ENCODE results near the gene DNAI7.

DNAI7 gene

DNA sequence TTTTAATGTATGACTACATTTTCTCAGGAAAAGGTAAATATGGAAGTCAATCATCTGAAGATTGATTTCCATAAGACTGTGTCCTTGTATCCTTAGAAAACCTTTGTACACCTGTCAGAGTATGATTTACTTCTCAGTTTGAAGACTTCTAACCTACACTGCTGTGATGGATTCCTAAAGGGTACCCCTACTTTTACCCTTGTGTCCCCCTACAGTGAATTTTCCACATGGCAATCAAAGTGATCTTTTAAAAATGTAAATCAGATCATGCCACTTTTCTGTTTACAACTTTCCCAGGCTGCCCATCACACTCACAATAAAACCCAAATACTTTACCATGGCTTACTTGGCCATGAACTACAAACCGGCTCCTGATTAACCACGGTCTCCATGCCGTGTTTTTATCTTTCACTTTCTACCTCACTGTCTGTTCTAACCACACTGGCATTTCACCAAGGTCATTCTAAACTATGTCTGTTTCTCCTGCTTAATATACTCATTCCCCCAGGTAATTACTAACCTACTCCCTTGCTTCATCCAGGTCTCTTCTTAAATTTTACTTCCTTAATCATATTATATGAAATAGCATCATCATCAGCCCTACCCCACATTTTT, 8.1 kb downstream of the DNAI7 start:
- CTCF ChIA-PET = no interaction called here
- POLR2A ChIA-PET = no interaction called here
- no peak for DNase-seq (ENCODE audit: extremely low spot score)
- TF ChIP-seq NFRKB (IDR thresholded peaks at IDR 0.05) (no peak), FOXM1 (IDR thresholded peaks at IDR 0.05; ENCODE audit: borderline replicate concordance) (no peak), BHLHE40 (IDR thresholded peaks at IDR 0.05; ENCODE audit: borderline replicate concordance) (no peak), CTBP1 (IDR thresholded peaks at IDR 0.05; ENCODE audit: borderline replicate concordance) (no peak), FOXK2 (IDR thresholded peaks at IDR 0.05) (no peak), LEF1 (IDR thresholded peaks at IDR 0.05; ENCODE audit: borderline replicate concordance) (no peak), HDGF (IDR thresholded peaks at IDR 0.05; ENCODE audit: borderline replicate concordance) (no peak), ARNT (IDR thresholded peaks at IDR 0.05) (no peak), ELF4 (IDR thresholded peaks at IDR 0.05) (no peak), ZNF384 (IDR thresholded peaks at IDR 0.05) (no peak), TARDBP (IDR thresholded peaks at IDR 0.05) (no peak), FOXA1 (IDR thresholded peaks at IDR 0.05) (no peak), SP1 (IDR thresholded peaks at IDR 0.05) (no peak)
- TF ChIP-seq, protein P1, sequence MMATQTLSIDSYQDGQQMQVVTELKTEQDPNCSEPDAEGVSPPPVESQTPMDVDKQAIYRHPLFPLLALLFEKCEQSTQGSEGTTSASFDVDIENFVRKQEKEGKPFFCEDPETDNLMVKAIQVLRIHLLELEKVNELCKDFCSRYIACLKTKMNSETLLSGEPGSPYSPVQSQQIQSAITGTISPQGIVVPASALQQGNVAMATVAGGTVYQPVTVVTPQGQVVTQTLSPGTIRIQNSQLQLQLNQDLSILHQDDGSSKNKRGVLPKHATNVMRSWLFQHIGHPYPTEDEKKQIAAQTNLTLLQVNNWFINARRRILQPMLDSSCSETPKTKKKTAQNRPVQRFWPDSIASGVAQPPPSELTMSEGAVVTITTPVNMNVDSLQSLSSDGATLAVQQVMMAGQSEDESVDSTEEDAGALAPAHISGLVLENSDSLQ (IDR thresholded peaks at IDR 0.05) = no peak

DNA sequence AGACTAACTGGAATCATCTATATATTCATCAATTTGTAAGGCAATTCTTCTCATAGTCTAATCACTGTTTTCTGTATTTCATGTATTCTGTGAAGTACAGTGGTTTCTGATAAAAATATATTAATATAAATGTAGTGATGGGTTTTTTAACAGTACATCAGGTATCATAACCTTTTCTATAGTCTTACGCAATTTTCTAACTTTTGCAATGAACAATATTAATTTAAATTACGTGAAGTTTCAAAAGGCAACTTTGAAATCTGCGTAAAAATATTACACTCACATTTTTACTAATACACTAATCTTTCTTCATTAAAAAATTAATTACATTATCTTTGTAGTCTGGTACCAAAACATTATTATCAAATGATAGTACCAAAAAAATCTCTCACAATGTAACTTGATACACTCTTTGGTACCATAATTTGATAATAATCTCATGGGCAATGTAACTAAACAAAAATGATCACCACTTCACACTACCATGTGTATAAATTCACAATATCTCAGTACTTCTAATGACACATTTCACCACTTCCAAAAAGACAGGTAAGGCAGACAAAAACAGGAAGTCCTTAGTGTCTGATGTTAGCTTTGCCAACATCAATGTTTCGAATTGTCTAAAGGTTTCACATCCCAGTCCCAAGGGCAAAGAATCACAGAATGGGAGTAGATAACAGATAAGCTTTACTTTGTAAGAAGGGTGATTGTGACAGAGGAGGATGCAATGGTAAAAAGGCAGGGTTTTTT, 8.7 kb downstream of the DNAI7 start:
- TF ChIP-seq LEF1 (IDR thresholded peaks at IDR 0.05; ENCODE audit: borderline replicate concordance) = no peak
- no peak for TF ChIP-seq ELF4 (IDR thresholded peaks at IDR 0.05)
- TF ChIP-seq FOXK2 (IDR thresholded peaks at IDR 0.05) = no peak
- TF ChIP-seq HDGF (IDR thresholded peaks at IDR 0.05; ENCODE audit: borderline replicate concordance) = no peak
- no peak for TF ChIP-seq FOXA1 (IDR thresholded peaks at IDR 0.05)
- no peak for TF ChIP-seq CTBP1 (IDR thresholded peaks at IDR 0.05; ENCODE audit: borderline replicate concordance)
- no peak for TF ChIP-seq NFRKB (IDR thresholded peaks at IDR 0.05)
- no peak for TF ChIP-seq SP1 (IDR thresholded peaks at IDR 0.05)
- no peak for TF ChIP-seq ARNT (IDR thresholded peaks at IDR 0.05)
- no peak for TF ChIP-seq SUZ12 (IDR thresholded peaks at IDR 0.05)
- TF ChIP-seq ZNF384 (IDR thresholded peaks at IDR 0.05) = no peak
- TF ChIP-seq L3MBTL2 (conservative IDR thresholded peaks at IDR 0.05) = no peak
- no peak for TF ChIP-seq TARDBP (IDR thresholded peaks at IDR 0.05)
- no peak for TF ChIP-seq FOXM1 (IDR thresholded peaks at IDR 0.05; ENCODE audit: borderline replicate concordance)
- TF ChIP-seq BHLHE40 (IDR thresholded peaks at IDR 0.05; ENCODE audit: borderline replicate concordance) = no peak
- TF ChIP-seq, protein P1 (IDR thresholded peaks at IDR 0.05) = no peak
- ChIA-PET CTCF (no interaction called here), POLR2A (no interaction called here)
- no peak for DNase-seq (ENCODE audit: extremely low spot score)

DNA sequence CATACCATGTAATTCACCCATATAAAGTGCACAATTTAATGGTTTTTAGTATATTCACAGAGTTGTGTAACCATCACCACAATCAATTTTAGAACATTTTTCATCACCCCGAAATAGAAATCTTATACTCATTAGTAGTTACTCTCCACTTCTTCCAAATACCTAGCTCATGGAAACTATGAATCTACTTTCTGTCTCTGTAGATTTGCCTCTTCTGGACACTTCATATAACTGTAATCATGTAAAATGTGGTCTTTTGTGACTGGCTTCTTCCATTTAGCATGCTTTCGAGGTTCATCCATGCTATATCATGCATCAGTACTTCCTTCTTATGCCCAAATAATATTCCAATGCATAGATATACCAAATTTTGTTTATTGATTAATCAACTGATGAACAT, 10.8 kb downstream of the DNAI7 start:
- POLR2A ChIA-PET = no interaction called here
- CTCF ChIA-PET = no interaction called here
- no peak for TF ChIP-seq SUZ12 (IDR thresholded peaks at IDR 0.05)
- no peak for TF ChIP-seq SP1 (IDR thresholded peaks at IDR 0.05)
- no peak for TF ChIP-seq L3MBTL2 (conservative IDR thresholded peaks at IDR 0.05)
- TF ChIP-seq ARNT (IDR thresholded peaks at IDR 0.05) = no peak
- no peak for TF ChIP-seq TARDBP (IDR thresholded peaks at IDR 0.05)
- TF ChIP-seq CTBP1 (IDR thresholded peaks at IDR 0.05; ENCODE audit: borderline replicate concordance) = no peak
- TF ChIP-seq HDGF (IDR thresholded peaks at IDR 0.05; ENCODE audit: borderline replicate concordance) = no peak
- no peak for TF ChIP-seq FOXA1 (IDR thresholded peaks at IDR 0.05)
- no peak for TF ChIP-seq ZNF384 (IDR thresholded peaks at IDR 0.05)
- no peak for TF ChIP-seq BHLHE40 (IDR thresholded peaks at IDR 0.05; ENCODE audit: borderline replicate concordance)
- TF ChIP-seq LEF1 (IDR thresholded peaks at IDR 0.05; ENCODE audit: borderline replicate concordance) = no peak
- no peak for TF ChIP-seq ELF4 (IDR thresholded peaks at IDR 0.05)
- no peak for TF ChIP-seq NFRKB (IDR thresholded peaks at IDR 0.05)
- no peak for TF ChIP-seq FOXK2 (IDR thresholded peaks at IDR 0.05)
- TF ChIP-seq FOXM1 (IDR thresholded peaks at IDR 0.05; ENCODE audit: borderline replicate concordance) = no peak
- TF ChIP-seq, protein P1 (IDR thresholded peaks at IDR 0.05) = no peak
- DNase-seq (ENCODE audit: extremely low spot score) = no peak

DNA sequence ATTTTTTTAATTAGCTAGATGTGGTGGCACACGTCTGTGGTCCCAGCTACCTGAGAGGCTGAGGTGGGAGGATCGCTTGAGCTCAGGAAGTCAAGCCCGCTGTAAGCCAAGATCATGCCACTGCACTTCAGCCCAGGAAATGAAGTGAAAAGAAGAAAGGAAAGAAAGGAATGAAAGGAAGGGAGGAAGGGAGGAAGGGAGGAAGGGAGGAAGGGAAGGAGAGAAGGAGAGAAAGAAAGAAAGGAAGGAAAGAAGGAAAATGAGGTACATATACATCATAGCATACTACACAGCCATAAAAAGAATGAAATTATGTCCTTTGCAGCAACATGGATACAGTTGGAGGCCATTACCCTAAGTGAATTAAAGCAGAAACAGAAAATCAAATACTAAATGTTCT, 12.2 kb downstream of the DNAI7 start:
- DNase-seq (ENCODE audit: extremely low spot score) = no peak
- CTCF ChIA-PET = interaction anchor here (0.6 to 0.7 kb wide), 2 partner anchors 204 to 526 kb away, joined by 3 read pairs; no protein-coding TSS in a partner anchor
- TF ChIP-seq CTBP1 (IDR thresholded peaks at IDR 0.05; ENCODE audit: borderline replicate concordance) (no peak), LEF1 (IDR thresholded peaks at IDR 0.05; ENCODE audit: borderline replicate concordance) (no peak), NFRKB (IDR thresholded peaks at IDR 0.05) (no peak), ELF4 (IDR thresholded peaks at IDR 0.05) (no peak), L3MBTL2 (conservative IDR thresholded peaks at IDR 0.05) (no peak), TARDBP (IDR thresholded peaks at IDR 0.05) (no peak), ARNT (IDR thresholded peaks at IDR 0.05) (no peak), HDGF (IDR thresholded peaks at IDR 0.05; ENCODE audit: borderline replicate concordance) (no peak), SUZ12 (IDR thresholded peaks at IDR 0.05) (no peak), FOXK2 (IDR thresholded peaks at IDR 0.05) (no peak), BHLHE40 (IDR thresholded peaks at IDR 0.05; ENCODE audit: borderline replicate concordance) (no peak)
- TF ChIP-seq, protein P1 (IDR thresholded peaks at IDR 0.05) = no peak
- POLR2A ChIA-PET = no interaction called here

DNA sequence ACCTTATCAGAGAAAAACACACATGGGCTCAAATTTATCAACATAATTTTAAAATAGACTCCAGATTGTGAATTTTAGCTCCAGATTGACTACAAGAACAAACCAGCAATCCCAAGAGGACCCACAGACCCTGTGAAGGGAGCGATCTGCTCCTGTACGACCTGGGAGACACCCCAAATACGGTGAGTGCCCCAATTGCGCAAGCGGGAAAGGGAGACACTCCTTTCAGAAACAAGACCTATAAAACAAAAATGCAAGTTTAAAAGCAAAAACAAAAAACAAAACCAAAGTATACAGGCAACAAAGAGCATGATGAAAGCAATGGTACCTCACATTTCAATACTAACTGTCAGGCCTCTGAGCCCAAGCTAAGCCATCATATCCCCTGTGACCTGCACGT, 32.1 kb downstream of the DNAI7 start:
- ChIA-PET CTCF (no interaction called here), POLR2A (no interaction called here)
- TF ChIP-seq ZNF384 (IDR thresholded peaks at IDR 0.05) = no peak
- TF ChIP-seq NFRKB (IDR thresholded peaks at IDR 0.05) = no peak
- TF ChIP-seq L3MBTL2 (conservative IDR thresholded peaks at IDR 0.05) = no peak
- TF ChIP-seq FOXA1 (IDR thresholded peaks at IDR 0.05) = no peak
- TF ChIP-seq FOXM1 (IDR thresholded peaks at IDR 0.05; ENCODE audit: borderline replicate concordance) = no peak
- TF ChIP-seq, protein P1 (IDR thresholded peaks at IDR 0.05) = no peak
- TF ChIP-seq ELF4 (IDR thresholded peaks at IDR 0.05) = no peak
- TF ChIP-seq BHLHE40 (IDR thresholded peaks at IDR 0.05; ENCODE audit: borderline replicate concordance) = no peak
- TF ChIP-seq TARDBP (IDR thresholded peaks at IDR 0.05) = no peak
- TF ChIP-seq ARNT (IDR thresholded peaks at IDR 0.05) = no peak
- DNase-seq (ENCODE audit: extremely low spot score) = no peak
